Measurements from ENCODE around the gene CACYBP.
A peak's percentile ranks its signal among the peaks of the same experiment; 100 is the strongest.

CACYBP gene

GRCh38 chr1:174956086-174956485 is 43.7 kb upstream of the CACYBP start:
- Histone ChIP-seq H3K4me1 (ENCODE audit: low read depth, poor library complexity, severe bottlenecking) (peaks cover 52% of the 10 kb centered on the region), H3K9ac (no peak overlapping the region), H3K27ac (no peak overlapping the region), H3K36me3 (ENCODE audit: insufficient read depth) (no peaks in the 10 kb centered on the region), H4K20me1 (ENCODE audit: insufficient read depth) (no peaks in the 10 kb centered on the region), H3K4me3 (IDR thresholded peaks at IDR 0.05; ENCODE audit: insufficient read depth, low read depth, low read length) (no peak overlapping the region), H3K4me2 (no peak overlapping the region), H3K79me2 (ENCODE audit: insufficient read depth, low read depth) (no peaks in the 10 kb centered on the region), H2AFZ (ENCODE audit: low read depth) (no peak overlapping the region), H3K27me3 (ENCODE audit: insufficient read depth, low read depth) (no peaks in the 10 kb centered on the region)
- TF ChIP-seq, protein P1, sequence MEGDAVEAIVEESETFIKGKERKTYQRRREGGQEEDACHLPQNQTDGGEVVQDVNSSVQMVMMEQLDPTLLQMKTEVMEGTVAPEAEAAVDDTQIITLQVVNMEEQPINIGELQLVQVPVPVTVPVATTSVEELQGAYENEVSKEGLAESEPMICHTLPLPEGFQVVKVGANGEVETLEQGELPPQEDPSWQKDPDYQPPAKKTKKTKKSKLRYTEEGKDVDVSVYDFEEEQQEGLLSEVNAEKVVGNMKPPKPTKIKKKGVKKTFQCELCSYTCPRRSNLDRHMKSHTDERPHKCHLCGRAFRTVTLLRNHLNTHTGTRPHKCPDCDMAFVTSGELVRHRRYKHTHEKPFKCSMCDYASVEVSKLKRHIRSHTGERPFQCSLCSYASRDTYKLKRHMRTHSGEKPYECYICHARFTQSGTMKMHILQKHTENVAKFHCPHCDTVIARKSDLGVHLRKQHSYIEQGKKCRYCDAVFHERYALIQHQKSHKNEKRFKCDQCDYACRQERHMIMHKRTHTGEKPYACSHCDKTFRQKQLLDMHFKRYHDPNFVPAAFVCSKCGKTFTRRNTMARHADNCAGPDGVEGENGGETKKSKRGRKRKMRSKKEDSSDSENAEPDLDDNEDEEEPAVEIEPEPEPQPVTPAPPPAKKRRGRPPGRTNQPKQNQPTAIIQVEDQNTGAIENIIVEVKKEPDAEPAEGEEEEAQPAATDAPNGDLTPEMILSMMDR (conservative IDR thresholded peaks at IDR 0.05; ENCODE audit: low read depth, low read length) = no peak

- no peak overlapping the region; the same call in 1 of the 2 replicates for H3K4me2 ChIP-seq
- H3K4me1 ChIP-seq (ENCODE audit: low read depth, poor library complexity, severe bottlenecking) = peaks cover 55% of the 10 kb centered on the region
These were observed 42.8 kb upstream of the CACYBP start for GRCh38 chr1:174956976-174957375.

DNA sequence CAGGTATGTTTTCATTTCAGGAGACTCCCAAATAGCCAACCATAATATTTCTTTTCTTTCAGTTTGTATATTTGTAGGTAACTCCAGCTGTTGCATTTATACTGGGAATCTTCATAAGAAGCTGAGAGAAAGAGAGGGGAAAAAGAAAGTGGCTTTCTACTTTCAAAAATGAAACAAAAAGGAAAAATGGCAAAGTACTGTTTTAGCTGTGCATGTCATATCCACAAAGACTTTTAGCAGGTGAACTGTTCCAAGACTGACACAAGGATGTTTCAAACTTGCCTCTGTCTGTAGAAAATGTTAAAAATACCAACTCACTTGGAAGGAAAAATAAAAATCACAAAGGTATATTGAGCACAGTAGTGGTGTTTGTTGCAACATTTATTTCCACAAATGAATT is 41.9 kb upstream of the CACYBP start:
- TF ChIP-seq, protein P1 (conservative IDR thresholded peaks at IDR 0.05; ENCODE audit: low read depth, low read length) = no peak
- Histone ChIP-seq H3K27ac (peak overlapping the region; percentile 0; the same call in 1 of the 2 replicates), H4K20me1 (ENCODE audit: insufficient read depth) (no peaks in the 10 kb centered on the region), H3K4me2 (peak overlapping the region; percentile 36), H3K27me3 (ENCODE audit: insufficient read depth, low read depth) (no peaks in the 10 kb centered on the region), H3K36me3 (ENCODE audit: insufficient read depth) (no peaks in the 10 kb centered on the region), H3K4me1 (ENCODE audit: low read depth, poor library complexity, severe bottlenecking) (peaks cover 61% of the 10 kb centered on the region), H3K79me2 (ENCODE audit: insufficient read depth, low read depth) (no peaks in the 10 kb centered on the region), H3K9ac (no peak overlapping the region), H2AFZ (ENCODE audit: low read depth) (no peak overlapping the region), H3K4me3 (IDR thresholded peaks at IDR 0.05; ENCODE audit: insufficient read depth, low read depth, low read length) (no peak overlapping the region)

More at GRCh38 chr1:174956976-174957375, 42.8 kb upstream of the CACYBP start:
- TF ChIP-seq, protein P1 (conservative IDR thresholded peaks at IDR 0.05; ENCODE audit: low read depth, low read length) = no peak
- Histone ChIP-seq H4K20me1 (ENCODE audit: insufficient read depth) (no peaks in the 10 kb centered on the region), H3K9ac (no peak overlapping the region), H2AFZ (ENCODE audit: low read depth) (no peak overlapping the region), H3K4me3 (IDR thresholded peaks at IDR 0.05; ENCODE audit: insufficient read depth, low read depth, low read length) (no peak overlapping the region), H3K27me3 (ENCODE audit: insufficient read depth, low read depth) (no peaks in the 10 kb centered on the region), H3K27ac (no peak overlapping the region), H3K79me2 (ENCODE audit: insufficient read depth, low read depth) (no peaks in the 10 kb centered on the region), H3K36me3 (ENCODE audit: insufficient read depth) (no peaks in the 10 kb centered on the region)

GRCh38 chr1:174958396-174958795 is 41.4 kb upstream of the CACYBP start:
- Histone ChIP-seq H4K20me1 (ENCODE audit: insufficient read depth) (no peaks in the 10 kb centered on the region), H3K79me2 (ENCODE audit: insufficient read depth, low read depth) (no peaks in the 10 kb centered on the region), H3K4me2 (peak overlapping the region; percentile 36; the same call in 1 of the 2 replicates), H3K27me3 (ENCODE audit: insufficient read depth, low read depth) (no peaks in the 10 kb centered on the region), H2AFZ (ENCODE audit: low read depth) (no peak overlapping the region), H3K4me3 (IDR thresholded peaks at IDR 0.05; ENCODE audit: insufficient read depth, low read depth, low read length) (no peak overlapping the region), H3K9ac (no peak overlapping the region), H3K36me3 (ENCODE audit: insufficient read depth) (no peaks in the 10 kb centered on the region), H3K27ac (no peak overlapping the region), H3K4me1 (ENCODE audit: low read depth, poor library complexity, severe bottlenecking) (peaks cover 61% of the 10 kb centered on the region)
- TF ChIP-seq, protein P1 (conservative IDR thresholded peaks at IDR 0.05; ENCODE audit: low read depth, low read length) = no peak
